Measurements from ENCODE around the gene DDX52.

DNA sequence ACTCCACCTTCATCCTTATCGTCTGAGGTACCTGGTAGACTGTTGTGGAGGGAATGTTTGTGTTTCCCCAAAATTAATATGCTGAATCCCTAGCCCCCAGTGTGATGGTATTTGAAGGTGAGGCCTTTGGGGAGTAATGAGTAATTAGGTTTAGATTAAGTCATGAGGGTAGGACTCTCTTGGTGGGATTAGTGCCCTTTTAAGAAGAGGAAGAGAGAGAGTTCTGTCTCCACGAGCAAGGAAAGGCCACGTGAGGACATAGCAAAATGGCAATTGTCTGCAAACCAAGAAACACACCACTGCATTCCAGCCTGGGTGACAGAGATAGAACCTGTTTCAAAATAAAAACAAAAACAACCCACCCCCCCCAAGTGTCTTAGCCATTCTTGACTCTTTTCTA, 21.0 kb upstream of the DDX52 start:
- TF ChIP-seq, protein P1, sequence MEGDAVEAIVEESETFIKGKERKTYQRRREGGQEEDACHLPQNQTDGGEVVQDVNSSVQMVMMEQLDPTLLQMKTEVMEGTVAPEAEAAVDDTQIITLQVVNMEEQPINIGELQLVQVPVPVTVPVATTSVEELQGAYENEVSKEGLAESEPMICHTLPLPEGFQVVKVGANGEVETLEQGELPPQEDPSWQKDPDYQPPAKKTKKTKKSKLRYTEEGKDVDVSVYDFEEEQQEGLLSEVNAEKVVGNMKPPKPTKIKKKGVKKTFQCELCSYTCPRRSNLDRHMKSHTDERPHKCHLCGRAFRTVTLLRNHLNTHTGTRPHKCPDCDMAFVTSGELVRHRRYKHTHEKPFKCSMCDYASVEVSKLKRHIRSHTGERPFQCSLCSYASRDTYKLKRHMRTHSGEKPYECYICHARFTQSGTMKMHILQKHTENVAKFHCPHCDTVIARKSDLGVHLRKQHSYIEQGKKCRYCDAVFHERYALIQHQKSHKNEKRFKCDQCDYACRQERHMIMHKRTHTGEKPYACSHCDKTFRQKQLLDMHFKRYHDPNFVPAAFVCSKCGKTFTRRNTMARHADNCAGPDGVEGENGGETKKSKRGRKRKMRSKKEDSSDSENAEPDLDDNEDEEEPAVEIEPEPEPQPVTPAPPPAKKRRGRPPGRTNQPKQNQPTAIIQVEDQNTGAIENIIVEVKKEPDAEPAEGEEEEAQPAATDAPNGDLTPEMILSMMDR (conservative IDR thresholded peaks at IDR 0.05 in 1 of 2, IDR thresholded peaks at IDR 0.05 in 1 of 2; ENCODE audit: low read depth in 1 of 2, low read length in 2 of 2) = no peak
- TF ChIP-seq EZH2 (IDR thresholded peaks at IDR 0.05; ENCODE audit: low read length, missing control alignments) = no peak

Measured in fibroblast of lung (primary cell).